ENCODE results near the gene PPP2R2D. TPM values are rescaled to one million over a fixed set of nuclear protein-coding genes. Genes with fewer than 3 reads are reported as not detected.
"Not testable (repeated sequence)": the region's sequence is repeated elsewhere in the genome, so short reads cannot be mapped to it uniquely, and the experiment has no call there.

Gene PPP2R2D
- total and polyA plus RNA-seq, 4 donors, result 15.6 to 51.4 (median 22.0) TPM

- H3K9me3 ChIP-seq (ENCODE audit: control insufficient read depth in 4 of 4, insufficient read depth in 3 of 4, low read length in 3 of 4), result no peaks in the 10 kb centered on the region
- H3K36me3 ChIP-seq (ENCODE audit: control insufficient read depth in 4 of 4, insufficient read depth in 4 of 4, low read length in 4 of 4), result peaks cover 2 to 5% (median 4%) of the 10 kb centered on the region in 4 donors
- peaks cover 0 to 16% (median 0%) of the 10 kb centered on the region in 5 donors for H3K4me1 ChIP-seq (ENCODE audit: control insufficient read depth in 5 of 5, insufficient read depth in 5 of 5, low read length in 5 of 5)
- ATAC-seq (ENCODE audit: insufficient read depth, low FRiP score) (no peak), DNase-seq (no peak)
- TF ChIP-seq, protein P1, sequence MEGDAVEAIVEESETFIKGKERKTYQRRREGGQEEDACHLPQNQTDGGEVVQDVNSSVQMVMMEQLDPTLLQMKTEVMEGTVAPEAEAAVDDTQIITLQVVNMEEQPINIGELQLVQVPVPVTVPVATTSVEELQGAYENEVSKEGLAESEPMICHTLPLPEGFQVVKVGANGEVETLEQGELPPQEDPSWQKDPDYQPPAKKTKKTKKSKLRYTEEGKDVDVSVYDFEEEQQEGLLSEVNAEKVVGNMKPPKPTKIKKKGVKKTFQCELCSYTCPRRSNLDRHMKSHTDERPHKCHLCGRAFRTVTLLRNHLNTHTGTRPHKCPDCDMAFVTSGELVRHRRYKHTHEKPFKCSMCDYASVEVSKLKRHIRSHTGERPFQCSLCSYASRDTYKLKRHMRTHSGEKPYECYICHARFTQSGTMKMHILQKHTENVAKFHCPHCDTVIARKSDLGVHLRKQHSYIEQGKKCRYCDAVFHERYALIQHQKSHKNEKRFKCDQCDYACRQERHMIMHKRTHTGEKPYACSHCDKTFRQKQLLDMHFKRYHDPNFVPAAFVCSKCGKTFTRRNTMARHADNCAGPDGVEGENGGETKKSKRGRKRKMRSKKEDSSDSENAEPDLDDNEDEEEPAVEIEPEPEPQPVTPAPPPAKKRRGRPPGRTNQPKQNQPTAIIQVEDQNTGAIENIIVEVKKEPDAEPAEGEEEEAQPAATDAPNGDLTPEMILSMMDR (IDR thresholded peaks at IDR 0.05; ENCODE audit: control extremely low read depth, extremely low read depth), result no peak
- no peaks in the 10 kb centered on the region for H3K27me3 ChIP-seq (ENCODE audit: control insufficient read depth in 3 of 3, insufficient read depth in 3 of 3, low read length in 2 of 3)
- H3K27ac ChIP-seq (ENCODE audit: low read depth in 1 of 2, low read length in 1 of 2), result no peak overlapping the region
- no peak overlapping the region for H3K9ac ChIP-seq (ENCODE audit: insufficient read depth in 1 of 2, low read length in 2 of 2)
- 89 to 92% methylated on average over 11 of the region's 11 CpGs for WGBS, 2 donors
- H3K4me3 ChIP-seq, result no peak overlapping the region
Measured at GRCh38 chr10:131915484-131915883, 14.7 kb downstream of the PPP2R2D start.

GRCh38 chr10:131915990-131916766 is 15.4 kb downstream of the PPP2R2D start:
- Histone ChIP-seq H3K4me1 (ENCODE audit: control insufficient read depth in 5 of 5, insufficient read depth in 5 of 5, low read length in 5 of 5) (peaks cover 0 to 13% (median 0%) of the 10 kb centered on the region in 5 donors), H3K36me3 (ENCODE audit: control insufficient read depth in 4 of 4, insufficient read depth in 4 of 4, low read length in 4 of 4) (peaks cover 2 to 5% (median 4%) of the 10 kb centered on the region in 4 donors), H3K9me3 (ENCODE audit: control insufficient read depth in 4 of 4, insufficient read depth in 3 of 4, low read length in 3 of 4) (no peaks in the 10 kb centered on the region), H3K4me3 (no peak overlapping the region), H3K9ac (ENCODE audit: insufficient read depth in 1 of 2, low read length in 2 of 2) (no peak overlapping the region), H3K27me3 (ENCODE audit: control insufficient read depth in 3 of 3, insufficient read depth in 3 of 3, low read length in 2 of 3) (no peaks in the 10 kb centered on the region), H3K27ac (ENCODE audit: low read depth in 1 of 2, low read length in 1 of 2) (no peak overlapping the region)
- ATAC-seq (ENCODE audit: insufficient read depth, low FRiP score) (no peak), DNase-seq (no peak)
- WGBS, 2 donors, result 91 to 96% methylated on average over 19 of the region's 19 CpGs
- TF ChIP-seq, protein P1 (IDR thresholded peaks at IDR 0.05; ENCODE audit: control extremely low read depth, extremely low read depth), result no peak

DNA sequence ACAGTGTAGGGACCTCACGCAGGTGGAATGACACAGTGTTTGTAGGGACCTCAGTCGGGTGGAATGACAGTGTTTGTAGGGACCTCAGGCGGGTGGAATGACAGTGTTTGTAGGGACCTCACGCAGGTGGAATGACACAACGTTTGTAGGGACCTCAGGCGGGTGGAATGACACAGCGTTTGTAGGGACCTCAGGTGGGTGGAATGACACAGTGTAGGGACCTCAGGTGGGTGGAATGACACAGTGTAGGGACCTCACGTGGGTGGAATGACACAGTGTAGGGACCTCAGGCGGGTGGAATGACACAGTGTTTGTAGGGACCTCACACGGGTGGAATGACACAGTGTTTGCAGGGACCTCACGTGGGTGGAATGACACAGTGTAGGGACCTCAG is 16.0 kb downstream of the PPP2R2D start:
- not testable (repeated sequence) for H3K36me3 ChIP-seq (ENCODE audit: control insufficient read depth in 4 of 4, insufficient read depth in 4 of 4, low read length in 4 of 4); DNase-seq; ATAC-seq (ENCODE audit: insufficient read depth, low FRiP score); H3K9me3 ChIP-seq (ENCODE audit: control insufficient read depth in 4 of 4, insufficient read depth in 3 of 4, low read length in 3 of 4); H3K9ac ChIP-seq (ENCODE audit: insufficient read depth in 1 of 2, low read length in 2 of 2); H3K4me3 ChIP-seq; H3K27me3 ChIP-seq (ENCODE audit: control insufficient read depth in 3 of 3, insufficient read depth in 3 of 3, low read length in 2 of 3); H3K27ac ChIP-seq (ENCODE audit: low read depth in 1 of 2, low read length in 1 of 2)
- peaks cover 0 to 16% (median 0%) of the 10 kb centered on the region in 5 donors for H3K4me1 ChIP-seq (ENCODE audit: control insufficient read depth in 5 of 5, insufficient read depth in 5 of 5, low read length in 5 of 5)
- 90 to 91% methylated on average over 10 of the region's 11 CpGs for WGBS, 2 donors

GRCh38 chr10:131917496-131917895 is 16.7 kb downstream of the PPP2R2D start:
- not testable (repeated sequence) for H3K27ac ChIP-seq (ENCODE audit: low read depth in 1 of 2, low read length in 1 of 2); H3K9ac ChIP-seq (ENCODE audit: insufficient read depth in 1 of 2, low read length in 2 of 2); H3K4me3 ChIP-seq; ATAC-seq (ENCODE audit: insufficient read depth, low FRiP score); H3K9me3 ChIP-seq (ENCODE audit: control insufficient read depth in 4 of 4, insufficient read depth in 3 of 4, low read length in 3 of 4); H3K27me3 ChIP-seq (ENCODE audit: control insufficient read depth in 3 of 3, insufficient read depth in 3 of 3, low read length in 2 of 3); DNase-seq; H3K36me3 ChIP-seq (ENCODE audit: control insufficient read depth in 4 of 4, insufficient read depth in 4 of 4, low read length in 4 of 4)
- peaks cover 0 to 16% (median 0%) of the 10 kb centered on the region in 5 donors for H3K4me1 ChIP-seq (ENCODE audit: control insufficient read depth in 5 of 5, insufficient read depth in 5 of 5, low read length in 5 of 5)
- WGBS, 2 donors, result 95 to 98% methylated on average over 10 of the region's 11 CpGs

- not testable (repeated sequence) for H3K9me3 ChIP-seq (ENCODE audit: control insufficient read depth in 4 of 4, insufficient read depth in 3 of 4, low read length in 3 of 4); ATAC-seq (ENCODE audit: insufficient read depth, low FRiP score); H3K9ac ChIP-seq (ENCODE audit: insufficient read depth in 1 of 2, low read length in 2 of 2); H3K27me3 ChIP-seq (ENCODE audit: control insufficient read depth in 3 of 3, insufficient read depth in 3 of 3, low read length in 2 of 3); H3K36me3 ChIP-seq (ENCODE audit: control insufficient read depth in 4 of 4, insufficient read depth in 4 of 4, low read length in 4 of 4); H3K4me3 ChIP-seq; H3K27ac ChIP-seq (ENCODE audit: low read depth in 1 of 2, low read length in 1 of 2); DNase-seq
- 95 to 97% methylated on average over 14 of the region's 14 CpGs for WGBS, 2 donors
- peaks cover 0 to 18% (median 0%) of the 10 kb centered on the region in 5 donors for H3K4me1 ChIP-seq (ENCODE audit: control insufficient read depth in 5 of 5, insufficient read depth in 5 of 5, low read length in 5 of 5)
Measured at GRCh38 chr10:131919461-131919860, 18.7 kb downstream of the PPP2R2D start.

Data from lung (tissue), 12 donors.